GM21737 (cell line): ENCODE data around the gene PTRH1.

Source experiments
- ATAC-seq: cut with Tn5 transposase; IDR thresholded peaks from one replicate; pipeline ENCODE4 v1.9.1; 2021; ENCODE audit warnings: mild to moderate bottlenecking, moderate library complexity; ENCODE audit not compliant: unreplicated experiment

Gene PTRH1

GRCh38 chr9:127698985-127699670, 16.3 kb downstream of the PTRH1 start:
- peak; percentile 89 for ATAC-seq

- no peak for ATAC-seq
Measured at GRCh38 chr9:127698386-127698785, 17.1 kb downstream of the PTRH1 start.

GRCh38 chr9:127697575-127697974, 17.9 kb downstream of the PTRH1 start:
- no peak for ATAC-seq

GRCh38 chr9:127694890-127695720, 20.4 kb downstream of the PTRH1 start:
- ATAC-seq = no peak

GRCh38 chr9:127693697-127694096, 21.8 kb downstream of the PTRH1 start:
- no peak for ATAC-seq

- ATAC-seq = no peak
Measured at GRCh38 chr9:127693143-127693542, 22.3 kb downstream of the PTRH1 start.

GRCh38 chr9:127692071-127692470, 23.4 kb downstream of the PTRH1 start:
- no peak for ATAC-seq

GRCh38 chr9:127690735-127691134, 24.7 kb downstream of the PTRH1 start:
- ATAC-seq = no peak

- ATAC-seq = no peak
Measured at GRCh38 chr9:127689329-127690000, 26.0 kb downstream of the PTRH1 start.

GRCh38 chr9:127686461-127687393, 28.7 kb downstream of the PTRH1 start:
- ATAC-seq = no peak

GRCh38 chr9:127684576-127684975, 30.9 kb downstream of the PTRH1 start:
- no peak for ATAC-seq

- no peak for ATAC-seq
Measured at GRCh38 chr9:127683723-127684122, 31.7 kb downstream of the PTRH1 start.

- no peak for ATAC-seq
Measured at GRCh38 chr9:127682351-127683136, 32.9 kb downstream of the PTRH1 start.

- ATAC-seq = no peak
Measured at GRCh38 chr9:127680846-127681245, 34.6 kb downstream of the PTRH1 start.

- no peak for ATAC-seq
Measured at GRCh38 chr9:127680226-127680625, 35.2 kb downstream of the PTRH1 start.

GRCh38 chr9:127679506-127679905, 36.0 kb downstream of the PTRH1 start:
- ATAC-seq = no peak

GRCh38 chr9:127676638-127677037, 38.8 kb downstream of the PTRH1 start:
- no peak for ATAC-seq

- ATAC-seq = no peak
Measured at GRCh38 chr9:127673234-127673633, 42.2 kb downstream of the PTRH1 start.

GRCh38 chr9:127667906-127668305, 47.6 kb downstream of the PTRH1 start:
- no peak for ATAC-seq
